ENCODE results near the gene GSG1L. TPM values are rescaled to one million over a fixed set of nuclear protein-coding genes. Genes with fewer than 3 reads are reported as not detected.

GSG1L gene
- total and polyA plus RNA-seq, 4 donors, result not detected

- peaks cover 0 to 2% (median 0%) of the 10 kb centered on the region in 4 donors for H3K36me3 ChIP-seq (ENCODE audit: control insufficient read depth in 4 of 4, insufficient read depth in 3 of 4, low read depth in 1 of 4, low read length in 3 of 4)
- WGBS, result 96% methylated on average over 18 of the region's 18 CpGs
- no peak overlapping the region for H3K9ac ChIP-seq (ENCODE audit: low read depth in 1 of 2, low read length in 2 of 2)
- H3K27me3 ChIP-seq (ENCODE audit: control insufficient read depth in 4 of 4, insufficient read depth in 4 of 4, low read length in 3 of 4), result no peaks in the 10 kb centered on the region
- no peak for DNase-seq (ENCODE audit: low spot score)
- H3K4me3 ChIP-seq (ENCODE audit: low read depth in 1 of 3, low read length in 3 of 3), result no peak overlapping the region
- no peak overlapping the region for H3K27ac ChIP-seq (ENCODE audit: low read depth in 1 of 2, low read length in 2 of 2)
- no peaks in the 10 kb centered on the region for H3K4me1 ChIP-seq (ENCODE audit: control insufficient read depth in 4 of 4, insufficient read depth in 4 of 4, low read length in 3 of 4)
- TF ChIP-seq FOXA2 (IDR thresholded peaks at IDR 0.05), result no peak
- TF ChIP-seq HNF4G (IDR thresholded peaks at IDR 0.05), result no peak
- H3K9me3 ChIP-seq (ENCODE audit: control insufficient read depth in 4 of 4, low read length in 3 of 4), result no peaks in the 10 kb centered on the region
Observed at GRCh38 chr16:27746076-27746855, 317.2 kb downstream of the GSG1L start.

GRCh38 chr16:27745348-27745747 is 318.2 kb downstream of the GSG1L start:
- H3K9me3 ChIP-seq (ENCODE audit: control insufficient read depth in 4 of 4, low read length in 3 of 4), result no peaks in the 10 kb centered on the region
- no peak overlapping the region for H3K4me3 ChIP-seq (ENCODE audit: low read depth in 1 of 3, low read length in 3 of 3)
- no peak for DNase-seq (ENCODE audit: low spot score)
- H3K36me3 ChIP-seq (ENCODE audit: control insufficient read depth in 4 of 4, insufficient read depth in 3 of 4, low read depth in 1 of 4, low read length in 3 of 4), result peaks cover 0 to 2% (median 0%) of the 10 kb centered on the region in 4 donors
- no peaks in the 10 kb centered on the region for H3K4me1 ChIP-seq (ENCODE audit: control insufficient read depth in 4 of 4, insufficient read depth in 4 of 4, low read length in 3 of 4)
- no peaks in the 10 kb centered on the region for H3K27me3 ChIP-seq (ENCODE audit: control insufficient read depth in 4 of 4, insufficient read depth in 4 of 4, low read length in 3 of 4)
- no peak overlapping the region for H3K9ac ChIP-seq (ENCODE audit: low read depth in 1 of 2, low read length in 2 of 2)
- no peak overlapping the region for H3K27ac ChIP-seq (ENCODE audit: low read depth in 1 of 2, low read length in 2 of 2)
- 94% methylated on average over 3 of the region's 3 CpGs for WGBS
- TF ChIP-seq RXRA (IDR thresholded peaks at IDR 0.05) (no peak), EGR1 (IDR thresholded peaks at IDR 0.05; ENCODE audit: low read depth in 2 of 2) (no peak), HNF4G (IDR thresholded peaks at IDR 0.05) (no peak), FOXA2 (IDR thresholded peaks at IDR 0.05) (no peak), SP1 (IDR thresholded peaks at IDR 0.05) (no peak), RAD21 (IDR thresholded peaks at IDR 0.05) (no peak), JUND (IDR thresholded peaks at IDR 0.05) (no peak), YY1 (IDR thresholded peaks at IDR 0.05) (no peak), TAF1 (conservative IDR thresholded peaks at IDR 0.05) (no peak), NR2F2 (IDR thresholded peaks at IDR 0.05) (no peak), FOXA1 (IDR thresholded peaks at IDR 0.05) (no peak), HNF4A (conservative IDR thresholded peaks at IDR 0.05) (no peak)
- TF ChIP-seq, protein P1, sequence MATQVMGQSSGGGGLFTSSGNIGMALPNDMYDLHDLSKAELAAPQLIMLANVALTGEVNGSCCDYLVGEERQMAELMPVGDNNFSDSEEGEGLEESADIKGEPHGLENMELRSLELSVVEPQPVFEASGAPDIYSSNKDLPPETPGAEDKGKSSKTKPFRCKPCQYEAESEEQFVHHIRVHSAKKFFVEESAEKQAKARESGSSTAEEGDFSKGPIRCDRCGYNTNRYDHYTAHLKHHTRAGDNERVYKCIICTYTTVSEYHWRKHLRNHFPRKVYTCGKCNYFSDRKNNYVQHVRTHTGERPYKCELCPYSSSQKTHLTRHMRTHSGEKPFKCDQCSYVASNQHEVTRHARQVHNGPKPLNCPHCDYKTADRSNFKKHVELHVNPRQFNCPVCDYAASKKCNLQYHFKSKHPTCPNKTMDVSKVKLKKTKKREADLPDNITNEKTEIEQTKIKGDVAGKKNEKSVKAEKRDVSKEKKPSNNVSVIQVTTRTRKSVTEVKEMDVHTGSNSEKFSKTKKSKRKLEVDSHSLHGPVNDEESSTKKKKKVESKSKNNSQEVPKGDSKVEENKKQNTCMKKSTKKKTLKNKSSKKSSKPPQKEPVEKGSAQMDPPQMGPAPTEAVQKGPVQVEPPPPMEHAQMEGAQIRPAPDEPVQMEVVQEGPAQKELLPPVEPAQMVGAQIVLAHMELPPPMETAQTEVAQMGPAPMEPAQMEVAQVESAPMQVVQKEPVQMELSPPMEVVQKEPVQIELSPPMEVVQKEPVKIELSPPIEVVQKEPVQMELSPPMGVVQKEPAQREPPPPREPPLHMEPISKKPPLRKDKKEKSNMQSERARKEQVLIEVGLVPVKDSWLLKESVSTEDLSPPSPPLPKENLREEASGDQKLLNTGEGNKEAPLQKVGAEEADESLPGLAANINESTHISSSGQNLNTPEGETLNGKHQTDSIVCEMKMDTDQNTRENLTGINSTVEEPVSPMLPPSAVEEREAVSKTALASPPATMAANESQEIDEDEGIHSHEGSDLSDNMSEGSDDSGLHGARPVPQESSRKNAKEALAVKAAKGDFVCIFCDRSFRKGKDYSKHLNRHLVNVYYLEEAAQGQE (IDR thresholded peaks at IDR 0.05), result no peak
- TF ChIP-seq, protein P2, sequence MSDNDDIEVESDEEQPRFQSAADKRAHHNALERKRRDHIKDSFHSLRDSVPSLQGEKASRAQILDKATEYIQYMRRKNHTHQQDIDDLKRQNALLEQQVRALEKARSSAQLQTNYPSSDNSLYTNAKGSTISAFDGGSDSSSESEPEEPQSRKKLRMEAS (IDR thresholded peaks at IDR 0.05), result no peak
- TF ChIP-seq, protein P3, sequence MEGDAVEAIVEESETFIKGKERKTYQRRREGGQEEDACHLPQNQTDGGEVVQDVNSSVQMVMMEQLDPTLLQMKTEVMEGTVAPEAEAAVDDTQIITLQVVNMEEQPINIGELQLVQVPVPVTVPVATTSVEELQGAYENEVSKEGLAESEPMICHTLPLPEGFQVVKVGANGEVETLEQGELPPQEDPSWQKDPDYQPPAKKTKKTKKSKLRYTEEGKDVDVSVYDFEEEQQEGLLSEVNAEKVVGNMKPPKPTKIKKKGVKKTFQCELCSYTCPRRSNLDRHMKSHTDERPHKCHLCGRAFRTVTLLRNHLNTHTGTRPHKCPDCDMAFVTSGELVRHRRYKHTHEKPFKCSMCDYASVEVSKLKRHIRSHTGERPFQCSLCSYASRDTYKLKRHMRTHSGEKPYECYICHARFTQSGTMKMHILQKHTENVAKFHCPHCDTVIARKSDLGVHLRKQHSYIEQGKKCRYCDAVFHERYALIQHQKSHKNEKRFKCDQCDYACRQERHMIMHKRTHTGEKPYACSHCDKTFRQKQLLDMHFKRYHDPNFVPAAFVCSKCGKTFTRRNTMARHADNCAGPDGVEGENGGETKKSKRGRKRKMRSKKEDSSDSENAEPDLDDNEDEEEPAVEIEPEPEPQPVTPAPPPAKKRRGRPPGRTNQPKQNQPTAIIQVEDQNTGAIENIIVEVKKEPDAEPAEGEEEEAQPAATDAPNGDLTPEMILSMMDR (IDR thresholded peaks at IDR 0.05; ENCODE audit: low read depth, low read length, missing input control), result no peak
